ENCODE results near the gene TM2D1.

TM2D1 gene

DNA sequence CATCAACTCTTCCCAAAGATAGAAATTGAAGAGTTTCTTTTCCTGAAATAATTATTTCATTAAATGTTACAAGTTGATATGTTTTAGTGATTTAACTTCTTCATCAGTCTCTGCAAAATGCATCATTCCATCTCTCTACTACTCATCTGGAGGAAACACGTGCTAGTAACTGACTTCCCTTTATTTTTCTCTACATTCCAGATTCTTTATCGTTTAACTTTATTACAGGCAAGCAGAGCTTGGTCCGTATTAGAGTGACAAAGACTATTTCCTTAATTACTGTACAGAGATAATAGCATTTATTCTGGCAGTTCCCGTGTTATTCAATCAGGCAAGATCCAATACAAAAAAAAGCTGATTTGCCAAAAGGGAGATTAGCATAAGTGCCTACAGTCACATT is 88.6 kb downstream of the TM2D1 start:
- ATAC-seq, result no peak
- TF ChIP-seq, protein P1, sequence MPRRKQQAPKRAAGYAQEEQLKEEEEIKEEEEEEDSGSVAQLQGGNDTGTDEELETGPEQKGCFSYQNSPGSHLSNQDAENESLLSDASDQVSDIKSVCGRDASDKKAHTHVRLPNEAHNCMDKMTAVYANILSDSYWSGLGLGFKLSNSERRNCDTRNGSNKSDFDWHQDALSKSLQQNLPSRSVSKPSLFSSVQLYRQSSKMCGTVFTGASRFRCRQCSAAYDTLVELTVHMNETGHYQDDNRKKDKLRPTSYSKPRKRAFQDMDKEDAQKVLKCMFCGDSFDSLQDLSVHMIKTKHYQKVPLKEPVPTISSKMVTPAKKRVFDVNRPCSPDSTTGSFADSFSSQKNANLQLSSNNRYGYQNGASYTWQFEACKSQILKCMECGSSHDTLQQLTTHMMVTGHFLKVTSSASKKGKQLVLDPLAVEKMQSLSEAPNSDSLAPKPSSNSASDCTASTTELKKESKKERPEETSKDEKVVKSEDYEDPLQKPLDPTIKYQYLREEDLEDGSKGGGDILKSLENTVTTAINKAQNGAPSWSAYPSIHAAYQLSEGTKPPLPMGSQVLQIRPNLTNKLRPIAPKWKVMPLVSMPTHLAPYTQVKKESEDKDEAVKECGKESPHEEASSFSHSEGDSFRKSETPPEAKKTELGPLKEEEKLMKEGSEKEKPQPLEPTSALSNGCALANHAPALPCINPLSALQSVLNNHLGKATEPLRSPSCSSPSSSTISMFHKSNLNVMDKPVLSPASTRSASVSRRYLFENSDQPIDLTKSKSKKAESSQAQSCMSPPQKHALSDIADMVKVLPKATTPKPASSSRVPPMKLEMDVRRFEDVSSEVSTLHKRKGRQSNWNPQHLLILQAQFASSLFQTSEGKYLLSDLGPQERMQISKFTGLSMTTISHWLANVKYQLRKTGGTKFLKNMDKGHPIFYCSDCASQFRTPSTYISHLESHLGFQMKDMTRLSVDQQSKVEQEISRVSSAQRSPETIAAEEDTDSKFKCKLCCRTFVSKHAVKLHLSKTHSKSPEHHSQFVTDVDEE (CRISPR knock-in tag; IDR thresholded peaks at IDR 0.05), result no peak
- TF ChIP-seq, protein P2, sequence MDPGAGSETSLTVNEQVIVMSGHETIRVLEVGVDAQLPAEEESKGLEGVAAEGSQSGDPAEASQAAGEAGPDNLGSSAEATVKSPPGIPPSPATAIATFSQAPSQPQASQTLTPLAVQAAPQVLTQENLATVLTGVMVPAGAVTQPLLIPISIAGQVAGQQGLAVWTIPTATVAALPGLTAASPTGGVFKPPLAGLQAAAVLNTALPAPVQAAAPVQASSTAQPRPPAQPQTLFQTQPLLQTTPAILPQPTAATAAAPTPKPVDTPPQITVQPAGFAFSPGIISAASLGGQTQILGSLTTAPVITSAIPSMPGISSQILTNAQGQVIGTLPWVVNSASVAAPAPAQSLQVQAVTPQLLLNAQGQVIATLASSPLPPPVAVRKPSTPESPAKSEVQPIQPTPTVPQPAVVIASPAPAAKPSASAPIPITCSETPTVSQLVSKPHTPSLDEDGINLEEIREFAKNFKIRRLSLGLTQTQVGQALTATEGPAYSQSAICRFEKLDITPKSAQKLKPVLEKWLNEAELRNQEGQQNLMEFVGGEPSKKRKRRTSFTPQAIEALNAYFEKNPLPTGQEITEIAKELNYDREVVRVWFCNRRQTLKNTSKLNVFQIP (CRISPR knock-in tag; IDR thresholded peaks at IDR 0.05; ENCODE audit: borderline replicate concordance, low read depth), result no peak
- no peak for TF ChIP-seq SNAI2 (CRISPR knock-in tag; IDR thresholded peaks at IDR 0.05)
- no peak for TF ChIP-seq OSR1 (CRISPR knock-in tag; IDR thresholded peaks at IDR 0.05)

DNA sequence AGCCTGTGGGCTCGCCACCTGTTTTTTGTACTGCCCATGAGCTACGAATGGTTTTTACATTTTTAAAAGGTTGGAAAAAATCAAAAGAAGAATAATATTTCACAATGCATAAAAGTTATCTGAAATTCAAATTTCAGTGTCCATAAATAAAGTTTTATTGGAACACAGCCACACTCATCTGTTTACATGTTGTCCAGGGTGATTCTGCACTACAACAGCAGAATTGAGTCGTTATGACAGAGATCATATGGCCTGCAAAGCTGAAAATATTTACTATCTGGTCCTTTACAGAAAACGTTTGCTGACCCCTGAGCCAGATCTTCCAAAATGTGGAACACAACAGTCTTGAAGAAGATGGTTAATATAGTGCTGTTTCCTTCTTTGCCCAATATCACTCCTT is 89.4 kb downstream of the TM2D1 start:
- TF ChIP-seq, protein P1 (CRISPR knock-in tag; IDR thresholded peaks at IDR 0.05), result no peak
- TF ChIP-seq SNAI2 (CRISPR knock-in tag; IDR thresholded peaks at IDR 0.05) (no peak), RARB (CRISPR knock-in tag; IDR thresholded peaks at IDR 0.05) (no peak), ARNTL (CRISPR knock-in tag; IDR thresholded peaks at IDR 0.05; ENCODE audit: borderline replicate concordance, low read depth) (no peak), ZFP30 (CRISPR knock-in tag; IDR thresholded peaks at IDR 0.05) (no peak), CSDC2 (CRISPR knock-in tag; IDR thresholded peaks at IDR 0.05) (no peak), ZFP3 (CRISPR knock-in tag; IDR thresholded peaks at IDR 0.05) (no peak), BACH2 (CRISPR knock-in tag; IDR thresholded peaks at IDR 0.05; ENCODE audit: borderline replicate concordance) (no peak), GLIS3 (CRISPR knock-in tag; IDR thresholded peaks at IDR 0.05) (no peak), ZC3H10 (CRISPR knock-in tag; IDR thresholded peaks at IDR 0.05) (no peak), TCF4 (CRISPR knock-in tag; IDR thresholded peaks at IDR 0.05; ENCODE audit: borderline replicate concordance) (no peak), PPARA (CRISPR knock-in tag; IDR thresholded peaks at IDR 0.05; ENCODE audit: borderline replicate concordance) (no peak), ZNF70 (CRISPR knock-in tag; IDR thresholded peaks at IDR 0.05) (no peak), TOX (CRISPR knock-in tag; IDR thresholded peaks at IDR 0.05; ENCODE audit: borderline replicate concordance) (no peak), ISL1 (CRISPR knock-in tag; IDR thresholded peaks at IDR 0.05) (no peak)
- TF ChIP-seq, protein P2 (CRISPR knock-in tag; IDR thresholded peaks at IDR 0.05; ENCODE audit: borderline replicate concordance, low read depth), result no peak
- no peak for ATAC-seq

DNA sequence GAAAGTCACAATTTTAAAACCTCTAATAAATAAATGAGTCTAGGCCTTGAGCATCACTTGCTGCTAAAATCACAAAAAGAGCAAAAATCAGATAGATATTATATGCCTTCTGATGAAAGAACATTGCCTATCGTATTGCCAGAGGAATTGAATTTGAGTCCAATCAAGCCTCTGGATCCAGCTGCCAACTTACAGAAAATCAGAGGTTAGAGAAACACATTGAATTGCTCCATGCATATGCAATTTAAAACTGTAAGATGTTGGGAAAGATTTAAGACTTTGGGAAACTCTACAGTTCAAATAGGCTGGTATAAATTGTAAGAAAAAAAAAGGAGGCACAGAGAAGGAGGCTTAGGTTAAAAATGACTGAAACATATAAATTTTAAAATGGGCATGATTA is 93.5 kb downstream of the TM2D1 start:
- no peak for ATAC-seq
- no peak for TF ChIP-seq GLIS3 (CRISPR knock-in tag; IDR thresholded peaks at IDR 0.05)
- TF ChIP-seq PPARA (CRISPR knock-in tag; IDR thresholded peaks at IDR 0.05; ENCODE audit: borderline replicate concordance), result no peak
- no peak for TF ChIP-seq ZNF8 (CRISPR knock-in tag; IDR thresholded peaks at IDR 0.05)
- TF ChIP-seq RARB (CRISPR knock-in tag; IDR thresholded peaks at IDR 0.05), result no peak
